ENCODE data around the gene NSMF. TPM values are rescaled to one million over a fixed set of nuclear protein-coding genes. Genes with fewer than 3 reads are reported as not detected.

Gene NSMF
- total and polyA plus RNA-seq, 2 of the 8 experiments (the other 6 are each of a cell fraction or from before 2014, with no cell fraction given), result 56.7 to 65.1 TPM

GRCh38 chr9:137505421-137506140 lies 46.4 kb upstream of the NSMF start:
- Histone ChIP-seq H3K18ac (ENCODE audit: extremely low read depth, low read length) (no peak overlapping the region), H2BK12ac (ENCODE audit: low read depth, low read length) (no peak overlapping the region), H3K27me3 (replicated peaks in 1 of 4; ENCODE audit: control insufficient read depth in 3 of 4, extremely low read depth in 1 of 4, insufficient read depth in 3 of 4, low read length in 3 of 4) (no peaks in the 10 kb centered on the region), H2BK5ac (ENCODE audit: low read depth, low read length) (no peak overlapping the region), H3K4ac (replicated peaks; ENCODE audit: insufficient read length, low read depth, low read length) (no peak overlapping the region), H4K20me1 (replicated peaks in 1 of 2; ENCODE audit: control insufficient read depth in 1 of 2, insufficient read depth in 2 of 2, low read length in 2 of 2) (no peaks in the 10 kb centered on the region), H3K23me2 (ENCODE audit: low read depth, low read length) (0 out of 2 replicates have a peak, but pooled peaks cover 2% of the 10 kb centered on the region), H4K91ac (replicated peaks; ENCODE audit: insufficient read length, low read length) (no peak overlapping the region), H3K9me3 (ENCODE audit: insufficient read depth in 2 of 2, low read depth in 1 of 2, low read length in 1 of 2) (peaks cover 0 to 27% of the 10 kb centered on the region in 2 experiments; a peak in 1 of 4 replicates), H3K4me3 (ENCODE audit: extremely low read depth in 1 of 4, insufficient read depth in 2 of 4, low read depth in 3 of 4, low read length in 4 of 4) (no peak overlapping the region), H4K5ac (ENCODE audit: insufficient read length, low read depth, low read length) (no peak overlapping the region), H4K8ac (ENCODE audit: extremely low read depth, insufficient read depth, low read length) (no peak overlapping the region), H3K4me1 (replicated peaks in 1 of 4; ENCODE audit: control insufficient read depth in 3 of 4, insufficient read depth in 4 of 4, low read length in 3 of 4) (no peaks in the 10 kb centered on the region), H2AFZ (ENCODE audit: low read length) (no peak overlapping the region), H3K79me2 (ENCODE audit: control insufficient read depth in 1 of 2, insufficient read depth in 2 of 2, low read length in 2 of 2) (no peaks in the 10 kb centered on the region), H2BK120ac (replicated peaks; ENCODE audit: low read depth, low read length) (no peak overlapping the region), H3K14ac (ENCODE audit: insufficient read length) (no peak overlapping the region), H3K36me3 (ENCODE audit: control insufficient read depth in 2 of 4, insufficient read depth in 4 of 4, low read length in 3 of 4) (no peaks in the 10 kb centered on the region), H3K9ac (replicated peaks in 1 of 4; ENCODE audit: extremely low read depth in 1 of 4, low read depth in 3 of 4, low read length in 3 of 4) (no peak overlapping the region), H2BK20ac (ENCODE audit: low read length) (no peak overlapping the region), H3K4me2 (ENCODE audit: insufficient read depth in 1 of 2, low read depth in 2 of 2, low read length in 2 of 2) (no peak overlapping the region), H2BK15ac (ENCODE audit: low read length) (no peak overlapping the region), H3K56ac (replicated peaks; ENCODE audit: insufficient read length, low read depth, low read length) (no peak overlapping the region), H2AK5ac (ENCODE audit: low read depth, low read length) (no peak overlapping the region), H3K23ac (ENCODE audit: insufficient read length) (no peak overlapping the region), H3K79me1 (ENCODE audit: low read depth, low read length) (no peaks in the 10 kb centered on the region), H3K27ac (ENCODE audit: low read depth, low read length) (no peak overlapping the region)
- ChIA-PET CTCF (ENCODE audit: partially characterized antibody) (interaction anchor here (1.0 to 1.7 kb wide), 6 partner anchors 8 to 49 kb away, joined by 3 to 4 read pairs (median 3); no protein-coding TSS in a partner anchor), POLR2A (ENCODE audit: partially characterized antibody) (no interaction called here)
- FAIRE-seq, result no peak
- DNase-seq (ENCODE audit: low read depth in 1 of 2, low spot score in 2 of 2), result no peak
- WGBS, 2 experiments (ENCODE audit: extremely low coverage in 1 of 2, insufficient coverage in 1 of 2, insufficient read length in 1 of 2, insufficient replicate concordance in 2 of 2, low coverage in 1 of 2, low lambda C conversion rate in 2 of 2, missing lambda C conversion rate in 1 of 2), result 88% methylated on average over 27 of the region's 28 CpGs; no CpG with 5 or more reads in 1 of the 2 experiments
- TF ChIP-seq KDM1A (IDR thresholded peaks at IDR 0.05; ENCODE audit: borderline replicate concordance, low read length) (no peak), SRF (IDR thresholded peaks at IDR 0.05; ENCODE audit: low read depth, low read length) (no peak), RXRA (IDR thresholded peaks at IDR 0.05; ENCODE audit: insufficient read depth, low read depth, low read length) (no peak), ATF3 (IDR thresholded peaks at IDR 0.05; ENCODE audit: insufficient read depth, low read depth, low read length) (no peak), ASH2L (IDR thresholded peaks at IDR 0.05; ENCODE audit: low read length) (no peak), HDAC6 (IDR thresholded peaks at IDR 0.05; ENCODE audit: low read depth, low read length) (no peak), E2F6 (IDR thresholded peaks at IDR 0.05) (no peak), SP2 (IDR thresholded peaks at IDR 0.05; ENCODE audit: low read length) (no peak), POLR2AphosphoS5 (IDR thresholded peaks at IDR 0.05; ENCODE audit: low read depth, low read length) (no peak)

All from H1 (cell line).